Prostate gland (tissue), 2 donors: ENCODE measurements around the gene PHIP. TPM values are rescaled to one million over a fixed set of nuclear protein-coding genes. Genes with fewer than 3 reads are reported as not detected.

Source experiments
- DNase-seq: peaks from one replicate; pipeline ENCODE4 v3.0.0-alpha.2; 2019; ENCODE audit warnings: low spot score
- H3K27ac ChIP-seq, 2 donors: fragments of 200-600 bp; sonication (generic); 2 replicates each; pipeline ENCODE4 v1.5.1; 2017 to 2019
- H3K27me3 ChIP-seq: fragments of 200-600 bp; sonication (generic); replicated peaks from 2 replicates; pipeline ENCODE4 v1.5.1; 2019; ENCODE audit not compliant: insufficient read depth
- H3K36me3 ChIP-seq, 2 donors: fragments of 200-600 bp; sonication (generic); 1 replicate in 1 of 2; 2 replicates in 1 of 2; pipeline versions ENCODE4 v1.5.1 to v1.8.1; 2017 to 2019
- H3K4me1 ChIP-seq: fragments of 200-600 bp; sonication (generic); replicated peaks from 2 replicates; pipeline ENCODE4 v1.5.1; 2019
- H3K4me3 ChIP-seq, 2 donors: fragments of 200-600 bp; sonication (generic); 2 replicates each; pipeline ENCODE4 v1.5.1; 2017 to 2019
- H3K9me3 ChIP-seq: fragments of 200-600 bp; sonication (generic); 2 replicates; pipeline ENCODE4 v1.5.1; 2017
- POLR2A ChIP-seq: fragments of 450-650 bp; IDR thresholded peaks from one replicate; pipeline ENCODE4 v1.6.1; 2016; ENCODE audit warnings: antibody characterized with exemption, mild to moderate bottlenecking
- POLR2AphosphoS5 ChIP-seq: sonication (generic); formaldehyde crosslinking; IDR thresholded peaks from one replicate; pipeline ENCODE4 v1.6.1; 2017; ENCODE audit warnings: antibody characterized with exemption
- WGBS: methylation state at CpG from one replicate; pipeline ENCODE4 v1.1.5; 2018; 5-methylcytosine and 5-hydroxymethylcytosine counted together
- intact Hi-C: fragments of 100-400 bp; cut with DNase I; formaldehyde crosslinking; loops from one replicate; pipeline ENCODE4 v1.14.2; 2022
- total RNA-seq, 2 donors: library from RNA; depleted of rRNA; stranded (reverse); fragments of >200 nt; gene quantifications; one replicate each; pipeline ENCODE4 v1.1.0, GENCODE V29; 2016
- TF ChIP-seq, protein P1 (sequence below), 4 experiments: fragments of 200-600 bp in 2 of 4; fragments of 450-650 bp in 2 of 4; sonication (generic) in 2 of 4; IDR thresholded peaks; 1 replicate in 3 of 4; 2 replicates in 1 of 4; pipeline ENCODE4 v1.5.1; 2016 to 2019; ENCODE audit warnings: antibody characterized with exemption in 4 of 4, mild to moderate bottlenecking in 2 of 4, moderate library complexity in 2 of 4

PHIP gene
- 10 to 100 TPM; 29.6 to 31.8 TPM for total RNA-seq

DNA sequence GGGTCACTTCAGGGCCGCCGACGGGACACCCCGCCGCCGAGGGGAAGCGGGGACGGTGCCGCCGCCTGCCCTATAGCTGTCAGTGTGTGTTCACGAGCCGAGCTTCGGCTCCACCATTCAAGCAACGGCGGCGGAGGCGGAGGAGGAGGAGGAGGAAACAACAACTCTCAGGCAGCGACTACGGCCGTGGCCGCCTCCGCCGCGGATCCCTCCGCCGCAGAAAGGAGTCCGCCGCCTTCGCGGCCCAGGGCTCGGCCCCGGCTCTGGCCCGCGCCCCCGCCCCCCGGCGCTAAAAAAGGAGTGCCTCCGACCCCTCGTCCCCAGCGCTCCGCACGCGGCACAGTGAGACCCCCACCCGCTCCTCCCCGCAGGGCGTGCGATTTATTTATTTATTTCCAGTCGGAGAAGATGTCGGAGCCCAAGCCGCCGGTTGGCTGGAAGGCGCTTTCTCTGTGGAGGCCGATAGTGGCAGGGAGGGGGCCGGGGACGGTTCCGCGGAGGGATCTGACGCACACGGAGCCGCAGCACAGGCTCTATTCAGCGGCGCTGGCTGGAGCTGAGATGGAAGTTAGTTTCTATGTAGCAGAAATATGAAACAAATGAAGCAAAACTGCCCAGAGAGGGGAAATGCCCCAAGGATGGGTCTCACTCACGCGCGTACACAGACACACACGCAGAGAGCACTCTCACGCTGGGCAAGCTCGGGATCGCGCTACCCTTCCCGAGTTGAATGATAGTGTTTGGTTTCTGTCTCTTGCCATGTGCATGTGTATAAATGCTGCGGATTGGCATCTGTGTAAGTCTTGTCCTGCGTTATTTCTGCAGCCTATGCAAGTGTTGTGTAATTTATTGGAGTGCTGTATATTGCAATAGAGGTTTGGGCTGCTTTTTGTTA, at the start of gene PHIP:
PHIP (minus strand) TSS at position 180 of the 895 bp plus-strand sequence. CDS start 186 bp downstream, outside the sequence.
- under 1% methylated on average over 71 of the region's 73 CpGs for WGBS
- intact Hi-C loops, result loop anchor here (2.0 to 5.0 kb wide), 2 partner anchors 154 to 458 kb away; partner anchors contain the start of genes HMGN3 and LCA5
- TF ChIP-seq, protein P1, sequence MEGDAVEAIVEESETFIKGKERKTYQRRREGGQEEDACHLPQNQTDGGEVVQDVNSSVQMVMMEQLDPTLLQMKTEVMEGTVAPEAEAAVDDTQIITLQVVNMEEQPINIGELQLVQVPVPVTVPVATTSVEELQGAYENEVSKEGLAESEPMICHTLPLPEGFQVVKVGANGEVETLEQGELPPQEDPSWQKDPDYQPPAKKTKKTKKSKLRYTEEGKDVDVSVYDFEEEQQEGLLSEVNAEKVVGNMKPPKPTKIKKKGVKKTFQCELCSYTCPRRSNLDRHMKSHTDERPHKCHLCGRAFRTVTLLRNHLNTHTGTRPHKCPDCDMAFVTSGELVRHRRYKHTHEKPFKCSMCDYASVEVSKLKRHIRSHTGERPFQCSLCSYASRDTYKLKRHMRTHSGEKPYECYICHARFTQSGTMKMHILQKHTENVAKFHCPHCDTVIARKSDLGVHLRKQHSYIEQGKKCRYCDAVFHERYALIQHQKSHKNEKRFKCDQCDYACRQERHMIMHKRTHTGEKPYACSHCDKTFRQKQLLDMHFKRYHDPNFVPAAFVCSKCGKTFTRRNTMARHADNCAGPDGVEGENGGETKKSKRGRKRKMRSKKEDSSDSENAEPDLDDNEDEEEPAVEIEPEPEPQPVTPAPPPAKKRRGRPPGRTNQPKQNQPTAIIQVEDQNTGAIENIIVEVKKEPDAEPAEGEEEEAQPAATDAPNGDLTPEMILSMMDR (IDR thresholded peaks at IDR 0.05), result no peak
- TF ChIP-seq POLR2A, result peak; percentile 41
- no peaks in the 10 kb centered on the region for H3K4me1 ChIP-seq
- no peaks in the 10 kb centered on the region for H3K9me3 ChIP-seq
- no peaks in the 10 kb centered on the region for H3K36me3 ChIP-seq
- no peaks in the 10 kb centered on the region for H3K27me3 ChIP-seq
- DNase-seq, result peak; percentile 88
- H3K4me3 ChIP-seq, result peak within 1 kb of the TSS; percentile 86 to 90
- peak within 1 kb of the TSS; percentile 99 for H3K27ac ChIP-seq

DNA sequence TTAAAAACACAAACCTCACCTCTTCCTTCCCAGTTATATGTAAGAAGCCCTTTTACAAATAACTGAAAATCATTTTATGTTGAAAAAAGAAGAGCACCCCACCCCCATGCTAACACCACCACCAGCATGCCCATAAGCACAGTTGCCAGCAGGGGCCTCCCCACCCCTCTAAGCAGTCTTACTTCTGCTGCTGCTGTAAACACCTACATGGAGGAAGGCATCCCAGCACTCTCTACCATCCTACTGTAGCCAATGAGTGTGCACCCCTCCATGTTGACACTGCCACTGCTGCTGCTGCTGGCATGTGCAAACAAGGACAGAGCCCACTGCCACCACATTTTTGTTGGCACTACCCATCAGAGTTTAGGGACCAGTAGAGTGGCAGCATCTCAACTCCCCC, 49.6 kb upstream of the PHIP start:
- H3K4me3 ChIP-seq, result no peak overlapping the region
- H3K27ac ChIP-seq, result no peak overlapping the region
- H3K4me1 ChIP-seq, result no peaks in the 10 kb centered on the region
- H3K27me3 ChIP-seq, result no peaks in the 10 kb centered on the region
- no peaks in the 10 kb centered on the region for H3K9me3 ChIP-seq
- intact Hi-C loops, result no loop called here
- DNase-seq, result no peak
- TF ChIP-seq, protein P1 (IDR thresholded peaks at IDR 0.05), result no peak
- no peak for TF ChIP-seq POLR2AphosphoS5
- TF ChIP-seq POLR2A, result no peak
- H3K36me3 ChIP-seq, result no peaks in the 10 kb centered on the region

DNA sequence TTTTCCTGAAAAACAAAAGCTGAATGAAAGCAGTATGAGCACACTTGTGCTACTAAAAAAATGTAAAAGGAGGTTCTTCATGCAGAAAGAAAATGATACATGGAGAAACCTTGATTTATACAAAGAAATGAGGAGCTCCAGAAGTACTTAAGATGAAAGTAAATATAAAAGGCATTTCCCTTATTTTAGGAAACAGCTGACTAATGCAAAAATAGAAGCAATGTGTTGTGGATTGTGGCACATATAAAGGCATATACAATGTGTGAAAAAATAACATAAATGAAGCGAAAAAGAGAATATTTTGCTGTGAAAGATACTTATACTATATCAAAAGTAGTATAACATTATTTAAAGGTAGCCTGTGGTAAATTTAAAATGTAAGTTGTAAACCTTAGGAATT, 41.2 kb upstream of the PHIP start:
- Histone ChIP-seq H3K27me3 (no peaks in the 10 kb centered on the region), H3K9me3 (no peaks in the 10 kb centered on the region), H3K4me3 (no peak overlapping the region), H3K27ac (no peak overlapping the region), H3K4me1 (no peaks in the 10 kb centered on the region), H3K36me3 (no peaks in the 10 kb centered on the region)
- intact Hi-C loops, result no loop called here
- no peak for DNase-seq
- 93% methylated on average over 1 of the region's 1 CpG for WGBS
- no peak for TF ChIP-seq POLR2AphosphoS5
- no peak for TF ChIP-seq POLR2A
- TF ChIP-seq, protein P1 (IDR thresholded peaks at IDR 0.05), result no peak

DNA sequence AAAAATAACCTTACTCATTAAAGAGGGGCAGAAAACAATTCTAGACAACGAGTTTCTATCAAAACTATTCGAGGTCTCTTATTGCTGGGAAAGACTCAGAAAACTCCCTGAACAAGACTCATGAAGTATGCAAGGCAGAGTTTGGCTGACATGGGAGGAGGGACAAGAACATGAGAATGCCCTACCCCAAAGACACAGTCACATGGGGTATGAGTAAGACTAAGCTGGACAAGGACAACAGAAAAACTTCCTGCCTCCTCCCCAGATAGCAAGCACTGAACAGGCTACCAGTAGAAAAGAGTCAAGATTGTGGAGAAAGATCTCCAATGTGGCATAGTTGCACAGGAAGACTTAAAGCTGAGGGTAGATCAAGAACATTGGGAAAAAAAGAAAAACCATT, 39.7 kb upstream of the PHIP start:
- Histone ChIP-seq H3K4me3 (no peak overlapping the region), H3K9me3 (no peaks in the 10 kb centered on the region), H3K4me1 (no peaks in the 10 kb centered on the region), H3K27me3 (no peaks in the 10 kb centered on the region), H3K27ac (no peak overlapping the region), H3K36me3 (no peaks in the 10 kb centered on the region)
- 93% methylated on average over 2 of the region's 2 CpGs for WGBS
- no peak for DNase-seq
- TF ChIP-seq POLR2A (no peak), POLR2AphosphoS5 (no peak)
- TF ChIP-seq, protein P1 (IDR thresholded peaks at IDR 0.05), result no peak
- intact Hi-C loops, result no loop called here
